H1 (cell line): Measurements from ENCODE around the gene ZNRF3.

ENCODE experiments used
- CHD2 ChIP-seq: IDR thresholded peaks from 2 replicates; pipeline ENCODE4 v1.6.1; 2012; ENCODE audit warnings: low read length, improper control_type of control experiment
- CTCF ChIP-seq, 3 experiments: IDR thresholded peaks; 1 replicate in 2 of 3; 2 replicates in 1 of 3; pipeline versions ENCODE4 v1.5.1 to v1.6.1; 2011; ENCODE audit warnings: low read length in 3 of 3, mild to moderate bottlenecking in 3 of 3, inconsistent platforms in 2 of 3, low read depth in 1 of 3, moderate library complexity in 1 of 3; ENCODE audit not compliant: insufficient read depth in 1 of 3; ENCODE audit errors: control extremely low read depth in 1 of 3
- EZH2 ChIP-seq: fragments of 200-600 bp; sonication (generic); IDR thresholded peaks from 2 replicates; pipeline ENCODE4 v1.7.1; 2012; ENCODE audit warnings: low read depth, mild to moderate bottlenecking, moderate library complexity, low read length, inconsistent platforms; ENCODE audit not compliant: severe bottlenecking
- HDAC6 ChIP-seq: IDR thresholded peaks from one replicate; pipeline ENCODE4 v1.7.1; 2012; ENCODE audit warnings: low read depth, mild to moderate bottlenecking, inconsistent platforms, low read length, moderate library complexity
- MAX ChIP-seq: IDR thresholded peaks from 2 replicates; pipeline ENCODE4 v1.6.1; 2012; ENCODE audit warnings: inconsistent platforms
- NRF1 ChIP-seq: IDR thresholded peaks from 2 replicates; pipeline ENCODE4 v1.6.1; 2011; ENCODE audit warnings: mild to moderate bottlenecking, low read depth, low read length, improper control_type of control experiment
- POLR2AphosphoS5 ChIP-seq: IDR thresholded peaks from 2 replicates; pipeline ENCODE4 v1.6.1; 2011; ENCODE audit warnings: low read depth, low read length
- RFX5 ChIP-seq: IDR thresholded peaks from 2 replicates; pipeline ENCODE4 v1.6.1; 2011; ENCODE audit warnings: low read depth, low read length, improper control_type of control experiment, borderline replicate concordance
- SP1 ChIP-seq: IDR thresholded peaks from 2 replicates; pipeline ENCODE4 v1.6.1; 2011; ENCODE audit warnings: low read depth, low read length
- TAF1 ChIP-seq: IDR thresholded peaks from 2 replicates; pipeline ENCODE4 v1.6.1; 2011; ENCODE audit warnings: mild to moderate bottlenecking, low read depth, low read length
- YY1 ChIP-seq: IDR thresholded peaks from 2 replicates; pipeline ENCODE4 v1.6.1; 2011; ENCODE audit warnings: low read depth, mild to moderate bottlenecking, low read length

- no peak for TF ChIP-seq CHD2
- TF ChIP-seq SP1 = no peak
- TF ChIP-seq TAF1 = no peak
- TF ChIP-seq CTCF (IDR thresholded peaks at IDR 0.05; ENCODE audit: control extremely low read depth in 1 of 3, insufficient read depth in 1 of 3, low read depth in 1 of 3, low read length in 3 of 3) = no peak
- TF ChIP-seq POLR2AphosphoS5 = no peak
- no peak for TF ChIP-seq MAX
- TF ChIP-seq NRF1 = no peak
- no peak for TF ChIP-seq YY1
- TF ChIP-seq EZH2 = no peak
- no peak for TF ChIP-seq HDAC6
- no peak for TF ChIP-seq RFX5
Measured at GRCh38 chr22:28894807-28895206, 11.4 kb downstream of the ZNRF3 start.
